ENCODE measurements around the gene HABP2. TPM values are rescaled to one million over a fixed set of nuclear protein-coding genes. Genes with fewer than 3 reads are reported as not detected.

The HABP2 gene
- total and polyA plus RNA-seq, 4 donors: 109 to 259 (median 197) TPM

- 93% methylated on average over 5 of the region's 5 CpGs for WGBS
- Histone ChIP-seq H3K9me3 (ENCODE audit: control insufficient read depth in 4 of 4, low read length in 3 of 4) (peaks cover 0 to 3% (median 0%) of the 10 kb centered on the region in 4 donors), H3K4me1 (ENCODE audit: control insufficient read depth in 4 of 4, insufficient read depth in 4 of 4, low read length in 3 of 4) (no peaks in the 10 kb centered on the region), H3K36me3 (ENCODE audit: control insufficient read depth in 4 of 4, insufficient read depth in 3 of 4, low read depth in 1 of 4, low read length in 3 of 4) (no peaks in the 10 kb centered on the region), H3K9ac (ENCODE audit: low read depth in 1 of 2, low read length in 2 of 2) (no peak overlapping the region), H3K27me3 (ENCODE audit: control insufficient read depth in 4 of 4, insufficient read depth in 4 of 4, low read length in 3 of 4) (no peaks in the 10 kb centered on the region), H3K4me3 (ENCODE audit: low read depth in 1 of 3, low read length in 3 of 3) (no peak overlapping the region), H3K27ac (ENCODE audit: low read depth in 1 of 2, low read length in 2 of 2) (no peak overlapping the region)
- no peak for DNase-seq (ENCODE audit: low spot score)
- TF ChIP-seq REST (IDR thresholded peaks at IDR 0.05) (no peak), JUND (IDR thresholded peaks at IDR 0.05) (no peak), FOXA1 (IDR thresholded peaks at IDR 0.05) (no peak), RXRA (IDR thresholded peaks at IDR 0.05) (no peak), SP1 (IDR thresholded peaks at IDR 0.05) (no peak), RAD21 (IDR thresholded peaks at IDR 0.05) (no peak), MAX (IDR thresholded peaks at IDR 0.05) (no peak), NR2F2 (IDR thresholded peaks at IDR 0.05) (no peak), GABPA (IDR thresholded peaks at IDR 0.05 in 1 of 2, conservative IDR thresholded peaks at IDR 0.05 in 1 of 2) (no peak), YY1 (IDR thresholded peaks at IDR 0.05) (no peak), HNF4A (conservative IDR thresholded peaks at IDR 0.05) (no peak), TAF1 (conservative IDR thresholded peaks at IDR 0.05) (no peak), ZBTB33 (IDR thresholded peaks at IDR 0.05) (no peak), FOXA2 (IDR thresholded peaks at IDR 0.05) (no peak)
Observed at GRCh38 chr10:113515601-113516000, 37.3 kb upstream of the HABP2 start.

DNA sequence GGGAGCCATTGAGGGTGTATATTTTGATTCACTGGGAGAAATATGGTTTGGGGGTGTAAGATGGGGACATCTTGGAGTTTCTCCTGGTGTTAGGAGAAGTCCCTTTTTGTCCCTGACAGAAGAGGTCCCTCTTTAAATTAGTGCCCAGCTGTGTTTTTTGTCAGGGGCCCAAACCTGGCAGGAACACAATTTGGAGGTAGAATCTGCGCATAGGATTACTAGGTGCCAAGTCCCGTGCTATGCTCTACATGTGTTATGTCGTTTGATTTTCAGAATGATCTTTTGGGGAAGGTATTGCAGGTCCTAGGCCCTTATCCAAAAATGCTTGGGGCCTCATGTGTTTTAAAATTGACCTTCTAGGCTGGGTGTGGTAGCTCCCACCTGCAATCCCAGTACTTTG is 36.8 kb upstream of the HABP2 start:
- Histone ChIP-seq H3K4me3 (ENCODE audit: low read depth in 1 of 3, low read length in 3 of 3) (no peak overlapping the region), H3K9ac (ENCODE audit: low read depth in 1 of 2, low read length in 2 of 2) (no peak overlapping the region), H3K27ac (ENCODE audit: low read depth in 1 of 2, low read length in 2 of 2) (no peak overlapping the region), H3K4me1 (ENCODE audit: control insufficient read depth in 4 of 4, insufficient read depth in 4 of 4, low read length in 3 of 4) (peaks cover 0 to 3% (median 0%) of the 10 kb centered on the region in 4 donors), H3K27me3 (ENCODE audit: control insufficient read depth in 4 of 4, insufficient read depth in 4 of 4, low read length in 3 of 4) (no peaks in the 10 kb centered on the region), H3K9me3 (ENCODE audit: control insufficient read depth in 4 of 4, low read length in 3 of 4) (peaks cover 0 to 3% (median 0%) of the 10 kb centered on the region in 4 donors), H3K36me3 (ENCODE audit: control insufficient read depth in 4 of 4, insufficient read depth in 3 of 4, low read depth in 1 of 4, low read length in 3 of 4) (no peaks in the 10 kb centered on the region)
- no peak for DNase-seq (ENCODE audit: low spot score)
- no peak for TF ChIP-seq FOXA2 (IDR thresholded peaks at IDR 0.05)
- TF ChIP-seq GABPA (IDR thresholded peaks at IDR 0.05 in 1 of 2, conservative IDR thresholded peaks at IDR 0.05 in 1 of 2): no peak
- TF ChIP-seq, protein P1, sequence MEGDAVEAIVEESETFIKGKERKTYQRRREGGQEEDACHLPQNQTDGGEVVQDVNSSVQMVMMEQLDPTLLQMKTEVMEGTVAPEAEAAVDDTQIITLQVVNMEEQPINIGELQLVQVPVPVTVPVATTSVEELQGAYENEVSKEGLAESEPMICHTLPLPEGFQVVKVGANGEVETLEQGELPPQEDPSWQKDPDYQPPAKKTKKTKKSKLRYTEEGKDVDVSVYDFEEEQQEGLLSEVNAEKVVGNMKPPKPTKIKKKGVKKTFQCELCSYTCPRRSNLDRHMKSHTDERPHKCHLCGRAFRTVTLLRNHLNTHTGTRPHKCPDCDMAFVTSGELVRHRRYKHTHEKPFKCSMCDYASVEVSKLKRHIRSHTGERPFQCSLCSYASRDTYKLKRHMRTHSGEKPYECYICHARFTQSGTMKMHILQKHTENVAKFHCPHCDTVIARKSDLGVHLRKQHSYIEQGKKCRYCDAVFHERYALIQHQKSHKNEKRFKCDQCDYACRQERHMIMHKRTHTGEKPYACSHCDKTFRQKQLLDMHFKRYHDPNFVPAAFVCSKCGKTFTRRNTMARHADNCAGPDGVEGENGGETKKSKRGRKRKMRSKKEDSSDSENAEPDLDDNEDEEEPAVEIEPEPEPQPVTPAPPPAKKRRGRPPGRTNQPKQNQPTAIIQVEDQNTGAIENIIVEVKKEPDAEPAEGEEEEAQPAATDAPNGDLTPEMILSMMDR (IDR thresholded peaks at IDR 0.05; ENCODE audit: low read depth, low read length, missing input control): no peak
- WGBS: 92% methylated on average over 3 of the region's 3 CpGs
